Measurements from ENCODE around the gene LCN15. TPM values are rescaled to one million over a fixed set of nuclear protein-coding genes. Genes with fewer than 3 reads are reported as not detected.
A peak's percentile ranks its signal among the peaks of the same experiment; 100 is the strongest.

LCN15 gene
- total RNA-seq, 1 donor from 2014 or later: not detected

GRCh38 chr9:136729144-136729543 lies 35.2 kb downstream of the LCN15 start:
- peak overlapping the region; percentile 96 for H3K4me3 ChIP-seq (ENCODE audit: low read depth, low read length)
- no peaks in the 10 kb centered on the region for H3K27me3 ChIP-seq (ENCODE audit: control insufficient read depth, insufficient read depth, low read length)
- DNase-seq (ENCODE audit: low read depth): no peak

GRCh38 chr9:136728548-136729123 lies 35.7 kb downstream of the LCN15 start:
- peaks cover 19% of the 10 kb centered on the region for H3K36me3 ChIP-seq (ENCODE audit: control insufficient read depth, insufficient read depth, low read length)
- H3K27me3 ChIP-seq (ENCODE audit: control insufficient read depth, insufficient read depth, low read length): no peaks in the 10 kb centered on the region
- peak; percentile 4 for TF ChIP-seq CTCF (IDR thresholded peaks at IDR 0.05; ENCODE audit: insufficient read depth, low read length, severe bottlenecking)
- no peak for DNase-seq (ENCODE audit: low read depth)
- no peak for FAIRE-seq
- H3K4me3 ChIP-seq (ENCODE audit: low read depth, low read length): peak overlapping the region; percentile 96

More at GRCh38 chr9:136729144-136729543, 35.2 kb downstream of the LCN15 start:
- peaks cover 15% of the 10 kb centered on the region for H3K36me3 ChIP-seq (ENCODE audit: control insufficient read depth, insufficient read depth, low read length)
- no peak for FAIRE-seq
- no peak for TF ChIP-seq CTCF (IDR thresholded peaks at IDR 0.05; ENCODE audit: insufficient read depth, low read length, severe bottlenecking)

- FAIRE-seq (no peak), DNase-seq (ENCODE audit: low read depth) (peak; percentile 43)
- no peaks in the 10 kb centered on the region for H3K27me3 ChIP-seq (ENCODE audit: control insufficient read depth, insufficient read depth, low read length)
- peak overlapping the region; percentile 96 for H3K4me3 ChIP-seq (ENCODE audit: low read depth, low read length)
- TF ChIP-seq CTCF (IDR thresholded peaks at IDR 0.05; ENCODE audit: insufficient read depth, low read length, severe bottlenecking): peak; percentile 96
- H3K36me3 ChIP-seq (ENCODE audit: control insufficient read depth, insufficient read depth, low read length): peaks cover 23% of the 10 kb centered on the region
Measured at GRCh38 chr9:136728080-136728547, 36.2 kb downstream of the LCN15 start.

- peak overlapping the region; percentile 96 for H3K4me3 ChIP-seq (ENCODE audit: low read depth, low read length)
- TF ChIP-seq CTCF (IDR thresholded peaks at IDR 0.05; ENCODE audit: insufficient read depth, low read length, severe bottlenecking): peak; percentile 60
- peaks cover 27% of the 10 kb centered on the region for H3K36me3 ChIP-seq (ENCODE audit: control insufficient read depth, insufficient read depth, low read length)
- no peak for FAIRE-seq
- DNase-seq (ENCODE audit: low read depth): no peak
- H3K27me3 ChIP-seq (ENCODE audit: control insufficient read depth, insufficient read depth, low read length): no peaks in the 10 kb centered on the region
Measured at GRCh38 chr9:136726631-136727191, 37.6 kb downstream of the LCN15 start.

GRCh38 chr9:136726118-136726517 lies 38.2 kb downstream of the LCN15 start:
- Histone ChIP-seq H3K36me3 (ENCODE audit: control insufficient read depth, insufficient read depth, low read length) (peaks cover 27% of the 10 kb centered on the region), H3K4me3 (ENCODE audit: low read depth, low read length) (no peak overlapping the region), H3K27me3 (ENCODE audit: control insufficient read depth, insufficient read depth, low read length) (no peaks in the 10 kb centered on the region)
- FAIRE-seq (no peak), DNase-seq (ENCODE audit: low read depth) (no peak)
- no peak for TF ChIP-seq CTCF (IDR thresholded peaks at IDR 0.05; ENCODE audit: insufficient read depth, low read length, severe bottlenecking)
